Measurements from ENCODE around the gene ERCC2.
A peak's percentile ranks its signal among the peaks of the same experiment; 100 is the strongest.
"Not testable (repeated sequence)": the region's sequence is repeated elsewhere in the genome, so short reads cannot be mapped to it uniquely, and the experiment has no call there.

ERCC2 gene

DNA sequence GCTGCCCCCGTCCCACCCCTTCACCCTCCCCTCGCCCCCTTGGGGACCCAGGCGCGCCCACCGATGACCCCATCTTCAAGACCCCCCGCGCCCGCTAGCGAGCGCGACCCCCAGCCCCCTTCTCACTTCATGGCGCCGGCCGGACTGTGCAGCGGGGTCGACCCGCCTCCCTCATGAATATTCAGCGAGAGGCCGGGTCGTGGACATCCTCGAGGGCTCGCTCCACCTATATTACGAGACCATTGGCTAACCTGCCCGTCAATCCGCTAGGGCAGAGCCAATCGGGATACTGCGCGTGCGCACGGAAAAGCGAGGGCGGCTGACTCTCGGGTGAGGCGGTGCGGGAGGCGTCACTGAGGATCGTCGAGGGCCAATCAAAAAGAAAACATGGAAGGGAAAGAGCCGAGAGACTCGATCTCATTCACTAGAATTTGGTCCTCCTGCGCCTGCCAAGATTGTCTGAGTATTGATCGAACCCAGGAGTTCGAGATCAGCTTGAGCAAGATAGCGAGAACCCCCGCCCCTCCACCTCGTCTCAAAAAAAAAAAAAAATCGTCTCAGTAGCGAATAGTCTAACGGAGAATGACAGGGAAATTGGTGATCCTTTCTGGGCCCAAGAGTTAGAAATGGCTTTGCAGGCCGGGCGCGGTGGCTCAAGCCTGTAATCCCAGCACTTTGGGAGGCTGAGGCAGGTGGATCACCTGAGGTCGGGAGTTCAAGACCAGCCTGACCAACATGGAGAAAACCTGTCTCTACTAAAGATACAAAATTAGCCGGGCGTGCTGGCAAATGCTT, at the start of gene ERCC2:
ERCC2 (minus strand) TSS at position 164 of the 795 bp plus-strand sequence; CDS start at position 131, 33 bp downstream.
- peak; percentile 95 for DNase-seq

DNA sequence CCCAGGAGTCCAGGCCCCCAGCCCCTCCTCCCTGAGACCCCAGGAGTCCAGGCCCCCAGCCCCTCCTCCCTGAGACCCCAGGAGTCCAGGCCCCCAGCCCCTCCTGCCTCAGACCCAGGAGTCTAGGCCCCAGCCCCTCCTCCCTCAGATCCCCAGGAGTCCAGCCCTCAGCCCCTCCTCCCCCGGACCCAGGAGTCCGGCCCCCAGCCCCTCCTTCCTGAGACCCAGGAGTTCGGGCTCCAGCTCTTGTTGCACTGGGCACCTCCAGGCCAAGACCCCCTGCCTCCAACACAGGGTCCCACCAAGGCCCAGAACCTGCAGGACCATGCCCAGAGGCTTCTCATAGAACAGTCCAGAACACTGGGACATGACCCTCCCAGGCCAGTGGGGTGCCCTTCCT, 49.5 kb upstream of the ERCC2 start:
- DNase-seq, result no peak

- DNase-seq, result no peak
Observed at GRCh38 chr19:45419396-45419795, 49.0 kb upstream of the ERCC2 start.

DNA sequence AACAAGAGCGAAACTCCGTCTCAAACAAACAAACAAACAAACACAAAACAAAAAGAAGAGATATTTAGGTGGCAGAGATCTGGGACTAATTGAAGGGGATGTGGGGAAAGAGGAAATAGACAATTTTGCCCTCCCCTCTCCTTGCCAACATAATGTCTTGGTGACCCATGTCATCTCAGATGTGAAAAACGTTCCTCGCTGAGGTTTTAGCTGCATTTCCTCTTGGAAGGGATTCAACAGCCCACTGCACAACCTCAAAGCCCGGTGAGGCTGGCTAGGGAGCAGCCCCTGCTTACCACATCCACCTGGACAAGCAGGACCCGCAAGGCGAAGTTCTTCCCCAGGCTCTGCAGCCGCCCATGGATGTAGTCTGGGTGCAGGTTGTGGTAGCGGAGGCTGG, 48.4 kb upstream of the ERCC2 start:
- no peak for DNase-seq

DNA sequence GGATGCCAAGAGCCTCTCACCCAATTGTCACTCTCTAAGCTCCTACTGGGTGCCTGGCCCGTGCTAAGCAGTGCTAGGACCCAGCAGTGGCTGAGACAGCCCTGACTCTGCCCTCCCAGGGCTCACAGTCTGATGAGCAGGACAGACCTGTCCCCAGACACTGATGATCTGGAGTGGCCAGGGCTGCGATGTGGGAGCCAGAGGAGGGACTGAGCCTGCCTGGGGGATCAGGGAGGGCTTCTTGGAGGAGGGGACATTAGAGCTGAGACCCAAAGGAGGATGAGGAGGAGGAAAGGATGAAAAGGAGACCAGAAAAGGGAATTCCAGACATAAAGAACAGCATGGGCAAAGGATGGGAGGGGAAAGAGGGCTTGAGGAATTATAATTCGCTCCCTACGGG, 46.8 kb upstream of the ERCC2 start:
- DNase-seq, result no peak

DNA sequence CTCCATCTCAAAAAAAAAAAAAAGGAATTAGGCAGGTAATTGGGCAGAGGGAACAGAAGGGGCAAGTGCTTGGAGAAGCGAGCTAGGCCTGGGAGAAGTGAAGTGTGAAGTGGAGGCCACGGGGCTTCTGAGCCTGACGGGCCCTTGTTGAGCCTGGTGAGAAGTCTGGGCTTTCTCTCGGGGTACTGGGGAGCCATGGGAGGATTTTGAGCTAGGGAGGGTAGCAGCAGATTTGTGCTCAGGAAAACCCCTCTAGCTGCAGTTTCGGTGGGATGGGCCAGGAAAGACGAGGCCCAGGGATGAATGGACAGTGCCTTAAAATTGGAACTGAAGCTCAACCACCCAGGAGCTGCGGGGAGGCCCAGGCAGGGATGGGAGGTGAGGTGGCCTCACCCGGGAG, 44.1 kb upstream of the ERCC2 start:
- DNase-seq, result no peak

DNA sequence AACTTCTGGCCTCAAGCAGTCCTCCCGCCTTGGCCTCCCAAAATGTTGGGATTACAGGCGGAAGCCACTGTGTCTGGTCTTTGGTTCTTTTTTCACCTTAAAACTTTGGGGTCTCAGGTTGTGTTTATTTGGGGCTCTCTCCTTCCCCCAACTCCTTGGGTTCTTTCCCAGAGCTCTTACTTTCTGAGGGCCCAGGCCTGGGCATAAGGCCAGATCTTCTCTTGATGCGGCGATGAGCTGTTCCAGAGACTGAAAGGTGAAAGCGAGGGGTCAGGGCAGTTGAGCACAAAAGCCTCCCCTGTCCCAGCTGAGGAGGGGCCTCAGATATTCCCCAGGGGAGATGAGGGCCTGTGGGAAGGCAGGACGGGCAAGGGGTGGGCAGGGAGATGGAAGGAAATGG, 43.1 kb upstream of the ERCC2 start:
- DNase-seq, result no peak

DNA sequence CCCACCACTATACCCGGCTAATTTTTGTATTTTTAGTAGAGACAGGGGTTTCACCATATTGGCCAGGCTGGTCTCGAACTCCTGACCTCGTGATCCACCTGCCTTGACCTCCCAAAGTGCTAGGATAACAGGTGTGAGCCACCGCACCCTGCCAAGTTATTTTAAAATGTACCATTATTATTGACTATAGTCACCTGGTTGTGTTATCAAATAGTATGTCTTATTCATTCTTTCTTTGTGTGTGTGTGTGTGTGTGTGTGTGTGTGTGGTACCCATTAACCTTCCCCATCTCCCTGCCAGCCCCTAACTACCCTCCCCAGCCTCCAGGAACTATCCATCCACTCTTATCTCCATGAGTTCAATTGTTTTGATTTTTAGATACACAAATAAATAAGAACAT, 40.0 kb upstream of the ERCC2 start:
- DNase-seq, result not testable (repeated sequence)

DNA sequence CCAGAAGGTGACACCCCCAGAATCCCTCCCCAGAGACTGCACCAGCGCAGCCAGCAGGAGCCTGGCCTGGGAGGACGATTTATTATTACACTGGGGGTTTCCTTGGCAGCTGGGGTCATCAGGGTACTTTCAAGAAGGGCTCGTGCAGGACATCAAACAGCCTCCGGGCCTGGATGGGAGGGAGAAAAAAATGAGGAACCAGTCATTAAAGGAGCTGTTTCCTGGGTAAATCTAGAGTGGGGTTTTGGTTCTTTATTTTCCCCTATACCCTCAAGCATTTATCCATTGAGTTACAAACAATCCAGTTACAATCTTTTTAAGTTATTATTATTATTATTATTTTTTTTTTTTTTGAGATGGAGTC, 39.2 kb upstream of the ERCC2 start:
- DNase-seq, result no peak

GRCh38 chr19:45408830-45409556, 38.6 kb upstream of the ERCC2 start:
- no peak for DNase-seq

- no peak for DNase-seq
Observed at GRCh38 chr19:45408121-45408520, 37.7 kb upstream of the ERCC2 start.

DNA sequence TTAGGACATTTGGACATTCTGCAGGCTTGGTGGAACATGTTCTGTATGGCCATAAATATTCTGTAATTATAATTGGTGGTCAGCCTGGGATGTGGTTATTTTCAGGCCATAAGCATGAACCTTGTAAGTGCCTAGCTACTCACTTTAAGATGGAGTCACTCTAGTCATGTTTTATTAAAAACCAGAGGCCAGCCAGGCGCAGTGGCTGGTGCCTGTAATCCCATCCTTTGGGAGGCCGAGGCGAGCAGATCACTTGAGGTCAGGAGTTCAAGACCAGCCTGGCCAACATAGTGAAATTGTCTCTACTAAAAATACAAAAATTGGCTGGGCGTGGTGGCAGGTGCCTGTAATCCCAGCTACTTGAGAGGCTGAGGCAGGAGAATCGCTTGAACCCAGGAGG, 37.2 kb upstream of the ERCC2 start:
- DNase-seq, result not testable (repeated sequence)

DNA sequence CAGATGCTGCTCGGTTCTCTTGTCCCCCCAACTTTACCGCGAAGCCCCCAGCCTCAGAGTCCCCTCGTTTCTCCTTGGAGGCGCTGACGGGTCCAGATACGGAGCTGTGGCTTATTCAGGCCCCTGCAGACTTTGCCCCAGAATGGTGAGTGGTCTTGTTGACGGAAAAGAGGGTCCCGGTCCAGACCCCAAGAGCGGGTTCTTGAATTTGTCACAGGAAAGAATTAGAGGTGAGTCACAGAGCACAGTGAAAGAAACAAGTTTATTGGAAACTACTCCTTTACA, 36.7 kb upstream of the ERCC2 start:
- DNase-seq, result no peak

DNA sequence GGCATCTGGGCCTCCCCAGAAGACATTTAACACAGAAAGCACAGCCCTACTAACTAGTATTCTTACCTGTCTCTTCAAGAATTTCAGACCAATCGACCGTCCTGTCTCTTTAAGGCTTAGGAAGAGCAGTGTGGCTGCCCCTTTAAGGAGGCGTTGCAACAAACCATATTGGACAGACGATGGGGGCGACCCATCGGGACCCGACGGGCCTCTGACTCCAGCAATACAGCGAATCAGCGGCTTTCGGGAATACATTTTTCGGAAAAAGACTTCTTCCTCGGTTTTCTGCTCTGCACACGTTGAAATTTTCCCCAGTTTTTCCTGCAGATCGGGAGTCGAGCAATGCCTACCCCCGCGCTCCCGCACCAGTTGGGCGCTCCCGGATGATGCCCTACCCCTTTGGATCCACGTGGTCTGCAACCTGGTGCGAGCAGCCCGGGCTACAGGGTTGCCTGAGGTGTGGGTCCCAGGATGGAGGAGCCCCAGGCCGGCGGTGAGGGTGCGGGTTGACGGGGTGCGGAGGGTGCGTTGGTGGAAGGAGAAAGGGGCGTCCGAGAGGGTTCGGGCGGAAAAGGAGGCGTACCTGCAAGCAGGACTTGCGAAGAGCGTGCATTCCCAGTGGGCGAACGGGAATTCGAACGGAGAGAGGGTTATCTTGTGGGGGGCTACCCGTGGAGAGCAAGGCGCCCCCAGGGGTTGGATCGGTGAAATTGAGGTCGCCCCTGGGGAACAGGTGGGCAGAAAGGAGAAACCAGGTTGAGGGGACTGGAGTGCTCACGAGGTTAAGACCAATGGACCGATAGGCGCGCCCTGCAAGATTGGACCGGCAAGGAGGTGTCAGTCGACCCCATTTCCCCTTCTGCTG, 36.1 kb upstream of the ERCC2 start, which contains the start of gene POLR1G:
POLR1G (plus strand) TSS at position 419 of the 865 bp plus-strand sequence; CDS start at position 472, 53 bp downstream.
- DNase-seq, result peak; percentile 54

DNA sequence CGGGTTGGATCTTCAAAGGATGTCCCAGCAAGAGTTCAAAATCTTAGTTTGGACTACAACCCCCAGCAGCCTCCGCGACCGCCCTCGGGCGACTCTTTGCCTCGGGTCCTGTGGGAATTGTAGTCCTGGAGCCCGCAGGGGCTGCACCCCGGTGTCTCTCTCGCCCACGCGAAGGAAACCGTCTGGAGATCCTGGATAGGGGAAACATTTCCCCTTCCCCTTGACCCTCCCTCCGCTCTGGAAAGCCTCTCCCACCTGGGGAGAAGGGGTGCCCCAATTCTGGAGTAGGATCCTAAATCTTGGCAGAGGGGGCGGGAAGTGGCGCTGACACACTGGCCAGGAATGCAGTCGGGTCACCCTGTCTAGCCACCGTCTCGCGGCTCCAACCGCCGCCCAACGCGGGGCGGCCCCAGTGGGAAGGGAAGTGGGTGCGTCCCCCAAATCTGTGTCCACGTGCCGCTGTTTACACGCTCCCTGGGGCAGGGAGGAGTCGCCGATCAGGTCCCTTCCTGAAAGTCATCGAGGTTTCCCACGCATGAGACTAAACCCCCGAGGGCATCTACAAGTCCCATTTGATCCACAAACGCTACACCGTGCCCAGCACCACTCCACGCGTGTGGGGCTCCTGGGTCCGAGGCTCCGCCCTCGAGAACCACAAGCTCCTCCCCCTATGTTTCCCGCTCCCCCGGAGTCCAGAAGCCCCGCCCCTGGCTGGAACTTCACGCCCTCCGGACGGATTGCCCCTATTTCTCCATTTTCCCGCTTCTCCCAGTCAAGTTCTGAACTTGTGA, 35.3 kb upstream of the ERCC2 start:
- DNase-seq, result no peak

GRCh38 chr19:45404557-45405434, 34.4 kb upstream of the ERCC2 start, which contains the start of gene PPP1R13L:
PPP1R13L (minus strand) TSS chr19:45405069; CDS start chr19:45398318, 6,751 bp downstream.
- DNase-seq, result no peak

DNA sequence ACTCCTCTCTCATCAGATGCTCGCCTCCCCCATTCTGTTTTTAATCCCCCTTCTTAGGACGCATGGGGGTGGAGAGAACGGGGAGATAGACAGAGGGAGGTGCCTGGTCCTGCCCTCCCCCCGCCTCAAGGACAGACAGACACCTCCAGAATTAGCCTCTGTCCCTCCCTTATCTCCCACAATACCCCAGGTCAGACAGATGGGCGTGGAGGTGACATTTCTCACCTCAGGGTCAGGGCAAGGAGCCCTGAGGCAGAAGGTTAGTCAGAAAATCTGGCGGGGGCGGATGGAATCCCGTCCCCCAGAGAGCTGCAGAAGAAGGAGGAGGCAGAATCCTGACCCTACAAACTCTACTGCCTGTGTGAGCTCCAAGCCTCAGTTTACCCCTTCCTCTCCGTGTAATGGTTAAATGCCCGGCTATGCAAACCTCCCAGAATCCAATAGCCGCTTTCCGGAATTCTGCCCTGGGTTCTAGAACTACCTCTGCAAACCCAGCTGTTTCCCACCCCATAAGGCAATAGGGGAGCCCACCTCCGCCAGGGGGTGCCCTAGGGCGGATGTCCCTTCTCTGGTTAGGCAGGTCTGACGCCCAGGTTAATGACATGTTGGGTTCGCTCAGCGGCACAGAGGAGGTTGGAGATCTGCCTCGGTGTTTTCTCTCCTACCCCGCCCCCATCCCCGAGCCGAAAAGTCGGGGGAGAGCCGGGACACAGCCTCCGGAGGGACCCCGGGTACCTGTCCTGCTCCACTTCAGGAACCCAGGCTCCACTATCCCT, 33.6 kb upstream of the ERCC2 start:
- DNase-seq, result no peak

GRCh38 chr19:45403272-45403671, 32.9 kb upstream of the ERCC2 start:
- DNase-seq, result no peak

DNA sequence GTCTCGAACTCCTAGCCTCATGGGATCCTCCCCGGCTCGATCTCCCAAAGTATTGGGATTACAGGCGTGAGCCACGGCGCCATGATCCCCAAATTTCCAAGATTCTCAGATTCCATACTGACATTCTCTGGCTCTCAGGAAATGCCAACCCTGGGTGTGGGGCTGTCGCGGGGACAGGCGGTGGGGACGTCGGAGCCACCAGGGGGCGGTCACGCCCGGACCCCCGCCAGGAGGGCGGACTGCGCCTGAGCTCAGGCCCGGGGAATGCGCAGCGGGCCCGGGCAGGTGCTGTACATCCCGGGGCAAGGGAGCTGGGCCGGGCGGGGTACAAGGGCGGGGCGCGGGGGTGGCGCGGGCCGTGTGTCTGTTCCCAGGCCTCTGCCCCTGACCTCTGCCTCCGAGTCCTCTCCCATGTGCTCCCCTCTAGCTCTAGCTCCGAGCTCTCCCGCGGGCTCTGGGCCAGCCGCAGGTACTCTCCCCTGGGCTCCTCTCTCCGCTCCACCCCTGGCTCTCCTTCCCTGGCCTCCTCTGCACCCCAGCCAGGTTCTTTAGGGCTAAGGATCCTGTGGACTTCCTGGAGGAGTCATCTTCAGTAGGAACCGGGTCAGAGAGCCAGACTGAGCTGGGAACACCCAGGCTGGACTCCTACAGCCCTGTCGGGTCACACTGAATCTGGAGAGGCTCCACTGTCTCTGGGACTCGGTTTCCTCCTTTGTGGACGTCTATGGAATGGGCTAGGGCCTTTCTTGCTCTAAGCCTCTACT, 32.1 kb upstream of the ERCC2 start:
- DNase-seq, result no peak

DNA sequence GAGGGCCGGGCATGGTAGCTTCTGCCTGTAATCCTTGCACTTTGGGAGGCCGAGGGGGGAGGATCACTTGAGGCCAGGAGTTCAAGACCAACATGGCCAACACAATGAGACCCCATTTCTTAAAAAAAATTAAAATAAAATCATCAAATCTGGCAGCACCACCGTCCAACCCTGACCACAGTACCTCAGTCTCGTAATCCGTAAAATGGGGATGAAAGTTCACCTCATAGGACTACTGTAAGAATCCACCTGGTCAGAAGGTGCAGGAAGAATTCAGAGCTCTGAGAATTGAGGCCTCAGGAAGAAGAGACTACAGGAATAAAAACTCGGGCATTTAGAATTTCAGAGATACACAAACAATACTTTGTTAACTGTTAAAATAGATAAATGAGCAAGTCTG, 31.4 kb upstream of the ERCC2 start:
- no peak for DNase-seq
